ENCODE measurements around the gene AGFG1.

GRCh38 chr2:227493524-227493923 lies 21.6 kb downstream of the AGFG1 start:
- no peak for TF ChIP-seq CTCF (IDR thresholded peaks at IDR 0.05)
- no peak for TF ChIP-seq EP300 (IDR thresholded peaks at IDR 0.05)
- no peak for TF ChIP-seq POLR2A (IDR thresholded peaks at IDR 0.05)
